MM.1S (cell line): Measurements from ENCODE around the gene NT5DC2.

Source experiments
- CTCF ChIP-seq: fragments of 300-600 bp; sonication (generic); IDR thresholded peaks from 2 replicates; pipeline ENCODE4 v1.5.1; 2016; ENCODE audit warnings: antibody characterized with exemption, low read length, mixed read lengths
- EZH2 ChIP-seq: fragments of 300-600 bp; sonication (generic); optimal IDR thresholded peaks from 2 replicates; pipeline ENCODE3; 2017; ENCODE audit warnings: low read depth, mild to moderate bottlenecking, antibody characterized with exemption, low read length, mixed read lengths

- TF ChIP-seq CTCF (no peak), EZH2 (no peak)
Measured at GRCh38 chr3:52535411-52536111, 1.9 kb upstream of the NT5DC2 start.
